Erythroblast (primary cell): Measurements from ENCODE around the gene MAL.

Experiments
- GATA1 ChIP-seq: IDR thresholded peaks from 2 replicates; pipeline ENCODE4 v1.6.1; 2011; ENCODE audit warnings: low read depth, mild to moderate bottlenecking, control low read depth, low read length, moderate library complexity
- POLR2A ChIP-seq: IDR thresholded peaks from 2 replicates; pipeline ENCODE4 v1.6.1; 2011; ENCODE audit warnings: mild to moderate bottlenecking, low read length

GRCh38 chr2:95036596-95037383 lies 11.3 kb downstream of the MAL start:
- TF ChIP-seq POLR2A (no peak), GATA1 (no peak)
